Trophoblast cell (in vitro differentiated cells and primary cell): ENCODE results near the gene ASPSCR1.

Experiments used
- DNase-seq, 2 donors: peaks; one replicate each; pipeline ENCODE4 v3.0.0-alpha.2; 2016
- H2AFZ ChIP-seq: 2 replicates; pipeline ENCODE4 v1.6.1; 2013; ENCODE audit warnings: low read length, moderate library complexity, mild to moderate bottlenecking; ENCODE audit not compliant: insufficient read depth, poor library complexity
- H2AK5ac ChIP-seq: 2 replicates; pipeline ENCODE4 v1.6.1; 2013; ENCODE audit warnings: mild to moderate bottlenecking, low read length
- H2BK120ac ChIP-seq: 2 replicates; pipeline ENCODE4 v1.6.1; 2013; ENCODE audit warnings: low read length, mild to moderate bottlenecking, moderate library complexity; ENCODE audit not compliant: insufficient read depth, poor library complexity
- H2BK12ac ChIP-seq: 2 replicates; pipeline ENCODE4 v1.6.1; 2013; ENCODE audit warnings: mild to moderate bottlenecking, low read length, moderate library complexity
- H2BK5ac ChIP-seq: 2 replicates; pipeline ENCODE4 v1.6.1; 2013; ENCODE audit warnings: low read length, low read depth, moderate library complexity, mild to moderate bottlenecking; ENCODE audit not compliant: poor library complexity
- H3K14ac ChIP-seq: 2 replicates; pipeline ENCODE4 v1.6.1; 2013; ENCODE audit warnings: mild to moderate bottlenecking, low read length
- H3K18ac ChIP-seq: 2 replicates; pipeline ENCODE4 v1.6.1; 2013; ENCODE audit warnings: mild to moderate bottlenecking, low read length
- H3K23ac ChIP-seq: 2 replicates; pipeline ENCODE4 v1.6.1; 2013; ENCODE audit warnings: low read length
- H3K27ac ChIP-seq: 2 replicates; pipeline ENCODE4 v1.5.1; 2013; ENCODE audit warnings: low read depth, mild to moderate bottlenecking, inconsistent platforms, low read length, moderate library complexity
- H3K27me3 ChIP-seq: 2 replicates; pipeline ENCODE4 v1.6.1; 2013; ENCODE audit warnings: inconsistent platforms, mild to moderate bottlenecking, low read length, moderate library complexity; ENCODE audit not compliant: insufficient read depth
- H3K36me3 ChIP-seq, 2 experiments: 1 replicate in 1 of 2; 2 replicates in 1 of 2; pipeline ENCODE4 v1.6.1; 2013; ENCODE audit warnings: low read length in 2 of 2, mild to moderate bottlenecking in 2 of 2, moderate library complexity in 1 of 2; ENCODE audit not compliant: insufficient read depth in 2 of 2, control insufficient read depth in 1 of 2
- H3K4ac ChIP-seq: 2 replicates; pipeline ENCODE4 v1.6.1; 2013; ENCODE audit warnings: low read depth, mild to moderate bottlenecking, low read length, moderate library complexity
- H3K4me1 ChIP-seq, 2 experiments: 1 replicate in 1 of 2; 2 replicates in 1 of 2; pipeline ENCODE4 v1.6.1; 2013; ENCODE audit warnings: low read length in 2 of 2, mild to moderate bottlenecking in 2 of 2, moderate library complexity in 1 of 2; ENCODE audit not compliant: insufficient read depth in 2 of 2, control insufficient read depth in 1 of 2
- H3K4me2 ChIP-seq: 2 replicates; pipeline ENCODE4 v1.6.1; 2013; ENCODE audit warnings: inconsistent platforms, mild to moderate bottlenecking, low read length, moderate library complexity
- H3K4me3 ChIP-seq: 2 replicates; pipeline ENCODE4 v1.5.1; 2013; ENCODE audit warnings: mild to moderate bottlenecking, low read depth, low read length, inconsistent platforms
- H3K79me1 ChIP-seq: one replicate; pipeline ENCODE4 v1.6.1; 2013; ENCODE audit warnings: low read length
- H3K79me2 ChIP-seq: 2 replicates; pipeline ENCODE4 v1.6.1; 2013; ENCODE audit warnings: low read length, mild to moderate bottlenecking; ENCODE audit not compliant: control insufficient read depth, insufficient read depth, poor library complexity
- H3K9ac ChIP-seq: 2 replicates; pipeline ENCODE4 v1.6.1; 2013; ENCODE audit warnings: mild to moderate bottlenecking, low read length
- H3K9me3 ChIP-seq: 2 replicates; pipeline ENCODE4 v1.6.1; 2013; ENCODE audit warnings: low read depth, mild to moderate bottlenecking, control low read depth, inconsistent platforms, low read length; ENCODE audit not compliant: insufficient read depth
- H4K12ac ChIP-seq: 2 replicates; pipeline ENCODE4 v1.6.1; 2013; ENCODE audit warnings: low read depth, mild to moderate bottlenecking, low read length, moderate library complexity
- H4K8ac ChIP-seq: 2 replicates; pipeline ENCODE4 v1.6.1; 2013; ENCODE audit warnings: low read depth, mild to moderate bottlenecking, low read length, moderate library complexity
- H4K91ac ChIP-seq: one replicate; pipeline ENCODE4 v1.6.1; 2013; ENCODE audit warnings: low read depth, mild to moderate bottlenecking, low read length, moderate library complexity
- WGBS: extraction: QIAGEN DNeasy Blood & Tissue Kit; methylation state at CpG from one replicate; pipeline ENCODE4 v1.1.7; 2013; ENCODE audit warnings: missing lambda C conversion rate; ENCODE audit not compliant: insufficient read length, insufficient coverage; ENCODE audit errors: extremely low coverage; 5-methylcytosine and 5-hydroxymethylcytosine counted together

The ASPSCR1 gene

DNA sequence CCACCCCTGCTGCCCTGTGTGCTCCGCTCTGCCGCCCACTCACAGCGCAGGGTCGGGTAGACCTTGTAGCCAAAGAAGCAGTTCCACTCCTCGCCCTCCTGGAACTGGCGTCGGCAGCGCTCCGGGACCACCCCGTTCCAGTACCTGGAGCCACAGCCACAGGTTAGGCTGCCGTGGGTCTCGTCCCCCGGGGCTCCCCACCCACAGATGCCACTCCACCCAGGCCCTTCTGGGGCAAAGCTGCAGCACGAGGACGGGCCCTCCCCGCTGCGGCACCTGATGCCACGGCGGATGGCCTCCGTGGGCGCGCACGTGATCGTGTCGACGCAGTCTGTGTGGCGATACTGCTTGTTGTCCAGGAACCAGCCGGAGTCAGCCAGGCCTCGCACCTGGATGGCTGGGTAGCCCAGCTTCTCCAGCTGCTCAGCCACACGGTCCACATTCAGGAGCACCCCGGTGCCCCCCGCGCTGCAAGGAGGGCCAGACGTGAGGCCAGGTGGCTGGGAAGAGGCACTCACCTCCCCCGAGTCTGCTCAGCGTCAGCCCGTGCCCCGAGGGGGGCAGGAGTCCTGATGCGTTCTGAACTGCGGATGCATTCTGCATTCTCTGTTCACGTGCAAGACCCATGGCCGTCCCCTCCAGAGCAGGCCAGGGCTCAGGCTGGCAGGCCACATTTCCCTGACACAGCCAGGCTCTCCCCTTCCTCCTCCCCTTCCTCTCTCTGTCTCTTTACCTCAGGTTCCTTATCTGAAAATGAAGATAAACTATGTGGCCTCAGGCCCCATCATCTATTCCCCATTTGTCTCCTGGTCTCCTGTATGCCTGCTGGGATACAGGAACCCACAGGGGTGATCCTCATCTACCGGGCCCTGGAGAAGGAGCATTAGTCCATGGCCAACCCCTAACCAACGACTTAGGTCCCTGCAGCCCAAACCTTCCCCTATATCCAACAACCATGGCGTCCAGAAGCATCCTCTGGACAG is 20.5 kb upstream of the ASPSCR1 start:
- Histone ChIP-seq H3K4me1 (peaks cover 18 to 21% of the 10 kb centered on the region in 2 experiments), H3K23ac (no peak overlapping the region), H3K18ac (no peak overlapping the region), H3K9ac (no peak overlapping the region), H4K12ac (no peak overlapping the region), H2AFZ (no peak overlapping the region), H4K91ac (peak overlapping the region; percentile 7), H3K27ac (no peak overlapping the region), H3K14ac (no peak overlapping the region), H3K27me3 (peaks cover 26% of the 10 kb centered on the region), H3K79me2 (peaks cover 3% of the 10 kb centered on the region), H2BK12ac (no peak overlapping the region), H3K36me3 (peaks cover 0 to 3% of the 10 kb centered on the region in 2 experiments), H3K4me3 (no peak overlapping the region), H2BK120ac (no peak overlapping the region), H2BK5ac (no peak overlapping the region), H4K8ac (no peak overlapping the region), H3K4ac (no peak overlapping the region), H3K9me3 (no peaks in the 10 kb centered on the region), H3K79me1 (peaks cover 13% of the 10 kb centered on the region), H2AK5ac (no peak overlapping the region), H3K4me2 (no peak overlapping the region)
- no CpG with 5 or more reads among the region's 45 CpGs for WGBS
- DNase-seq, result no peak

DNA sequence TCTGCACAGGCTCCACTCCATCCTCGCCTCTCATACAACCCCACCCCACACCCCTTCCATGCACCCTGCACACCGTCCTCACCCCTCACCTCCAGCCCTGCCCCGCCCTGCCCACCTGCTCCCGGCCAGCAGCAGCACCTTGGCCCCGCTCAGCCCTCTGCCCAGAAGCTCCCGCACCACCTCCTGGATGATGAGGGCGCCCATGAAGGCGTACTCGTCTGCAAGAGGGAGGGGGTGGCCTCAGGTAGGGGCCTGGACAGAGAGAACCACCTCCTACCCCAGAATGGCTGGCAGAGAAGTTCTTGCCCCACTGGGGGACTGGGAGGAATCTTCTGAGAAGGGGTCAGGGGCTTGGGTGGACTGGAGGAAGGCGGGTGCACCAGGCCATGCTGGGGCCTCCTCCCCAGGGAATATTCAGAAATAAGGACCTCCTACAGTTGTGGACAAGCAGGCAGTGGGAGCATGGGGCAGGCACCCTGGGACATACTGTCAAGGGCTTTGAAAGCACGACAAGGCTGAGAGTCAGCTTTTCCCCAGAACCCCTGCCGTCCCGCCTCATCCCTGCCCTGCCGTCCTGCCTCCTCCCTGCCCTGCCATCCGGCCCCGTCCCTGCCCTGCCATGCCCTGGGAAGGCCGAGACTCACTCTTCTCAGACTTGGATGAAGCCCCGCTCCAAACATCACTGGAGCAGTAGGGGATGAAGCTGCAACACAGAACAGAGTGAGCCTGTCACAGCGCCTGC is 19.6 kb upstream of the ASPSCR1 start:
- Histone ChIP-seq H3K18ac (no peak overlapping the region), H2BK120ac (no peak overlapping the region), H3K4ac (no peak overlapping the region), H2BK12ac (no peak overlapping the region), H3K79me2 (peaks cover 3% of the 10 kb centered on the region), H3K27me3 (peaks cover 35% of the 10 kb centered on the region), H3K27ac (no peak overlapping the region), H4K91ac (no peak overlapping the region), H3K4me1 (peaks cover 18 to 21% of the 10 kb centered on the region in 2 experiments), H3K36me3 (peaks cover 0 to 3% of the 10 kb centered on the region in 2 experiments), H2AK5ac (no peak overlapping the region), H3K79me1 (peaks cover 13% of the 10 kb centered on the region), H4K12ac (no peak overlapping the region), H3K4me3 (no peak overlapping the region), H3K23ac (no peak overlapping the region), H2BK5ac (no peak overlapping the region), H3K9me3 (no peaks in the 10 kb centered on the region), H3K14ac (no peak overlapping the region), H3K9ac (no peak overlapping the region), H2AFZ (no peak overlapping the region), H3K4me2 (no peak overlapping the region), H4K8ac (no peak overlapping the region)
- WGBS, result no CpG with 5 or more reads among the region's 19 CpGs
- no peak for DNase-seq

DNA sequence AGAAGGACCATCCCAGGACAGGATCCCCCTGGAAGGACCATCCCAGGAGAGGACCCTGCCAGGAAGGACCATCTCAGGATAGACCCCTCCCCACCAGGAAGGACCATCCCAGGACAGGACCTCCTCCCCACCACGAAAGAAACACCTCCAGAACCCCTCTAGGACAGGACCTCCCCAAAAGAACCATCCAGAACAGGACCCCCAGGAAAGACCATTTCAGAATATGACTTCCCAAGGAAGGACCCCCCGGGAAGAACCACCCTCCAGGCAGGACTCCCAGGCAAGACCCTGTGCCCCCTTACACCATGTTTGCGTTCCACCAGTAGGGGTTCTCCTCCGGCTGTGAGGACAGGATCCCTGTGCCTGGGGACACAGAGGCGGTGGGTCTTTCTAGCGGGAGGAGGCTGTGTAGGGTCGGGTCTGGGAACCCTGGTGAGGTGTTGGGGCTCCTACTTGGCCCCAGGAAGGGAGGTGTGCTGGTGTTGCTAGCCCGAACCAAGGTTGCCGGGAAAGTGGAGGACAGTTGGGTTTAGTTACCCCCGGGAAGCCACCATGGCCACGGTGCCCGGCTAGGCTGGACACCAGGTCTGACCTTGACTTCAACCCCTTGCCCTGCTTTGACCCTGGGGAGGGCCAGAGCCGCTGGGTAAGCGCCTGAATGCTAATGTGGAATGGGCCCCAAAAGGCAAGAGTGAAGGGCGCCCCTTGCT is 18.6 kb upstream of the ASPSCR1 start:
- Histone ChIP-seq H4K8ac (no peak overlapping the region), H4K91ac (peak overlapping the region; percentile 13), H3K4me3 (peak overlapping the region; percentile 37), H3K4ac (no peak overlapping the region), H3K79me2 (peaks cover 3% of the 10 kb centered on the region), H2AK5ac (peak overlapping the region; percentile 49), H3K36me3 (peaks cover 0 to 3% of the 10 kb centered on the region in 2 experiments), H3K23ac (no peak overlapping the region), H3K9me3 (no peaks in the 10 kb centered on the region), H3K18ac (no peak overlapping the region), H2BK12ac (peak overlapping the region; percentile 45), H3K79me1 (peaks cover 13% of the 10 kb centered on the region), H2AFZ (no peak overlapping the region), H3K27me3 (peaks cover 35% of the 10 kb centered on the region), H4K12ac (no peak overlapping the region), H3K14ac (no peak overlapping the region), H2BK120ac (no peak overlapping the region), H2BK5ac (no peak overlapping the region), H3K27ac (no peak overlapping the region), H3K4me2 (peak overlapping the region; percentile 78), H3K4me1 (peaks cover 18 to 21% of the 10 kb centered on the region in 2 experiments), H3K9ac (no peak overlapping the region)
- no peak for DNase-seq
- WGBS, result no CpG with 5 or more reads among the region's 15 CpGs
